GM19239 (cell line): Measurements from ENCODE around the gene HYDIN.

Experiments
- DNase-seq: peaks from one replicate; pipeline ENCODE4 v3.0.0; 2011; ENCODE audit warnings: low spot score; ENCODE audit not compliant: insufficient read length
- FAIRE-seq: peaks from 2 replicates; lab custom pipeline; 2011; peaks lifted over from hg19 to GRCh38; lab: Jason Lieb, UNC

The HYDIN gene

DNA sequence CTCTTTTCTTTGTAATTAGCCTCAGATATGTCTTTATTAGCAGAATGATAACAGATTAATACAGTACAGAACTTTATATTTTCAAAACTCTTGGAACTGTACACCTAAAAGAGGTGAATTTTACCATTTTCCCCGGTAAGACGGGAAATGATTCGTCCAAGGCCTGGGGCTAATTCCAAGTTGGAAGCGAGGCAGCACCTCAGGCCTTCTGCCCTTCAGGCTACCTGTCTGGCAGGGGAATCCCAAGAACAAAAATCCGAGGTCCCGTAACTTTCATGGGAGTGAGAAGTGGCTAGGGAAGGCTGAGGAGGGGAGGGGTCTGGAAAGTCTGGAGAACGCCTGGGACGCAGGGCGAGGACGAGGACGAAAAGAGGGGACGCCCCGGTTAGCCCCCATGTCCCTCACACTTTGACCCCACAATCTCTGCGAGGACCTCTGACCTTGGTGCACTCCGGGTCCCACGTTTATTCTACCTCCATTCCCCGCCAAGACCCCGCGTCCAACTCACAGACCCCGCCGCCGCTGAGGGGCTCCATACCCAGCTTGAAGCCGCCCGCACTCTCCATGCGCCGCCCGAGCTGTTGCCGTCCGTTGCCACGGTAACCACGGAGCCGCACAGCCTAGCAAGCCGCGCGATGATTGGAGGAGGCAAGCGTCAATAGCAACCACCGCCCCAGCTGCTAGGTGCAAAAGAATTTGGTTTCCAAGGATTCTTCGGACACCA is at the start of gene HYDIN:
TSS of gene HYDIN (minus strand) at position 601 of the 724 bp plus-strand sequence. CDS start 43,827 bp downstream, outside the sequence.
- FAIRE-seq (no peak), DNase-seq (no peak)

DNA sequence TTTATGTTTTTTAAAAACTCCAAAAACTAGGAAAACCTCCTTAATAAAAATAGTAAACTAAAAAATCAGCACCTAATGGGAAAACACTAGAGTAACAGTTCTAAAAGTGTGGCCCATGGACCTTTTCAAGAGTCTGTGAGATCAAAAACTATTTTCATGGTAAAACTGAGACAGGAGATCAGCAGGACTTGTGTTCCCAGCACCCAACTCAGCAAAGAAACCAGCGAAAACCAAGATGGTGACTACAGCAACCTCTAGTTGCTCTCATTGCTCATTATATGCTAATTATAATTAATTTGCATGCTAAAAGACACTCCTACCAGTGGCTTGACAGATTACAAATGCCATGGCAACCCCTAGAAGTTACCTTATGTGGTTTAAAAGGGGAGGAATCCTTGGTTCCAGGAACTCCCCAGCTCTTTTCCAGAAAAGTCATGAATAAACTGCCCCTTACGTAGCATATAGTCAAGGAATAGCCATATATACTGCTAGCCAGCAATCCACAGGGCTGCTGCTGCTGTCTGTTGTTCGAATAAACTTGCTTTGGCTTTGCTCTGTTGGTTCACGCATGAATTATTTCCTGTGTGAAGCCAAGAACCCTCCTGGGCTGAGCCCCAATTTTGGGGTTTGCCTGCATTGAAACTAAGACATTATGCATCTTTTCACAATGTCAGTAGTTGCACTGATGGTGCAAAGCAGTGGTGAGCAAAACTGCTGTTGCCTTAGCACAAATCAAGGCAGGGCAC is 46.2 kb upstream of the HYDIN start:
- FAIRE-seq (no peak), DNase-seq (no peak)

DNA sequence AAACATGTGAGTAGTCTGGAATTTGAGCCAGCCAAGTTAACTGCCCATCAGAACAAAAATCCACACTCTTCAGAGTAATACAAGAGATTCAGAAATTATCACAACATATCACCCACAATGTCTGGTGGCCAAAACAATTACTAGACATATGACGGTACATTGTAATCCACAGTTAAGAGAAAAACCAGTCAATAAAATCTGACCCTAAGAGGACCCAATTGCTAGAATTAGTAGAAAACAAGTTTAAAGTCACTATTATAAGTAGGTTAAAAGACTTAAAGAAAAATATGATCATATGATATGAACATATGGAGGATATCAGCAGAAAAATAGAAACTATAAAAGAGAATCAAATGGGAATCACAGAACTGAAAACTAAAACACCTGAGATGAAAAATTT is 42.9 kb upstream of the HYDIN start:
- DNase-seq (no peak), FAIRE-seq (no peak)

DNA sequence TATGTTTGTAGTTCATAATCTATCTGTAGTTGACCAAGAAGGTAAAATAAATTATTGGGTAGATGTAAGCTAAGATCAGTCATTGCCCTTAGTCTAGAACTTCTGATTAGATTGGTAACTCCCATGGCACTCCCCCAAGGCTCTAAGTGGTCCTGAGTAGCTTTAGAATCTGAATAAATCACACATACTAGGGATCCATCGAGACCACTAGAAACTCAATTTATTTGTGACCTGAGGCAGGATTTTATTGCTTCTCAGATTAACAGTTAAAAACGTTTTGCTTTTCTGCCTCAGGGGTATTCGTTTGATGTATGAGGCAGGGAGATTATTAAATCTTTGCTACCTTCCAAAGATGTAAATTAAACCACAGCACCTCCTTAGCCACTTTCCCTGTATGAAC is 33.8 kb upstream of the HYDIN start:
- no peak for FAIRE-seq
- no peak for DNase-seq

DNA sequence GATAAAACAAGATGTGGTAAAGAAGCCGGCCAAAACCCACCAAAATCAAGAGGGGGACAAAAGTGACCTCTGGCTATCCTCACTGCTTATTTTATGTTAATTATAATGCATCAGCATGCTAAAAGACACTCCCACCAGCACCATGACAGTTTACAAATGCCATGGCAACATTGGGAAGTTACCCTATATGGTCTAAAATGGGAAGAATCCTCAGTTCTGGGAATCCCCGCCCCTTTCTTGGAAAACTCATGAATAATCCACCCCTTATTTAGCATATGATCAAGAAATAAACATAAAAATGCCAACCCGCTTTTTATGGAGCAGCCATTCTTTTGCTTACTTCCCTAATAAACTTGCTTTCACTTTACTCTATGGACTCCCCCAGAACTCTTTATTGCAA is 33.1 kb upstream of the HYDIN start:
- FAIRE-seq, result no peak

DNA sequence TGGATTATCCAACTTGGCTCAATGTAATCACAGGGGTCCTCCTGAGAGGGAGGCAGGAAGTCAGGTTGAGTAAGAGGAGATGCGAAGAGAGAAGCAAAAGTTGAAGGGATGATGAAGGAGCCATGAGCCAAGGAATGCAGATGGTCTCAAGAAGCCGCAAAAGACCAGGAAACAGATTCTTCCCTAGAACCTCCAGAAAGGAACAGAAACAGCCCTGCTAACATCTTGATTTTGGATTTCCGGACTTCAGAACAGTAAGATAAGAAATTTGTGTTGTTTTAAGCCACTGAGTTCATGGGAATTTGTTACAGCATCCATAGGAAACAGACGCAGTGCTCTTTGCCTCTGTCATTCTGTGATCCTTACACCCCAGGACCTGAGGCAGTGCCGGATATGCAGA is 31.9 kb upstream of the HYDIN start:
- no peak for DNase-seq
- no peak for FAIRE-seq

More for the DNA sequence above, 33.1 kb upstream of the HYDIN start:
- no peak for DNase-seq

DNA sequence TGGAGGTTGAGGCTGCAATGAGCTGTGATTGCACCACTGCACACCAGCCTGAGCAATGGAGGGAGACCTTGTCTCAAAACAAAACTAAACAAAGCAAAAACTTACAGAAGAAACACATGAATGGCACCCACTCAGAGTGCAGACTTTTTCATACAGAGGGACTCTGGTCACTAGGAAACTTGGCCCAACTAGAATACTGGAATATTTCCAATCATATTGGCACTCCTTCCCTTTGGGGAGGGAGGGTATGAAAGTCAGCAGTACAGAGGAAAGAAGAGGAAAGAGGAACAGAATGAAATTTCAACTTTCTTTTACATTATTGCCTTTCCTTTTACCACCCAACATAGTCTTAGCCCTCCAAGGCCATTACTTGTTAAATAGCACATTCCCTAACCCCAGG is 30.5 kb upstream of the HYDIN start:
- DNase-seq (no peak), FAIRE-seq (no peak)

DNA sequence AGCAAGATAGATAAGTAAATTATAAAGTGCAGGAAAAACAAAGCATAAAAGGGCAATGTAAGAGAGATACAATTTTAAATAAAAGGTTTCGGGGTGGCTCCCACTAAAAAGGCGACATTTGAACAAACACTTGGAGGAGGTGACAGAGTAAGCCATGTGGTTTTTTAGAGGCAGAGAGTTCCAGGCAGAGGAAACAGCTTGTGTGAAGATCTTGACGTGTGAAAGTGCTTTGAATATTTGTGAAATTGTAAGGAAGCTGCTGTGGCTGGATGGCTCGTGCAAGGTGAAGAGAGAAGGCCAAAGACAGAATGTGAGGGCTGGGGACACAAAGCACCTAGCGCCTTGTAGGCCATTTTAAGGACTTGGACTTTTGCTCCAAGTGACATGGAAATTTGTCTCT is 28.6 kb upstream of the HYDIN start:
- FAIRE-seq (no peak), DNase-seq (no peak)

DNA sequence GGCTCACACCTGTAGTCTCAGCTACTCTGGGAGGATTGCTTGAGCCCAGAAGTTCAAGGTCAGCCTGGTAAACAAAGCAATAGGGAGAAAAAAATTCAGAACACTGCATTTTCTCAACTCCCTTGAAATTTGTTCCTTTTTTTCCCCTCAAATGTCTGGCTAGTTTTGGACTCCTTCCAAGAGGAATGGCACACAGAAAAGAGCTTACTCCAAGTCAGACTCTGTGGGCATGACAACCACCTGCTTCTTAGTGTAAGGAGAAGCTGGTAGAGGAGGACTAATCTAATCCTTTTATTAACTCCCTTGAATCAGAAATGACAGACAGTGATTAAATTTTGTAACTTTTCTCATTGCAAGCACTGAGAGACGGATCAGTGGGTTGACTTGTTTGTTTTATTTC is 27.9 kb upstream of the HYDIN start:
- DNase-seq, result no peak
- FAIRE-seq, result no peak

DNA sequence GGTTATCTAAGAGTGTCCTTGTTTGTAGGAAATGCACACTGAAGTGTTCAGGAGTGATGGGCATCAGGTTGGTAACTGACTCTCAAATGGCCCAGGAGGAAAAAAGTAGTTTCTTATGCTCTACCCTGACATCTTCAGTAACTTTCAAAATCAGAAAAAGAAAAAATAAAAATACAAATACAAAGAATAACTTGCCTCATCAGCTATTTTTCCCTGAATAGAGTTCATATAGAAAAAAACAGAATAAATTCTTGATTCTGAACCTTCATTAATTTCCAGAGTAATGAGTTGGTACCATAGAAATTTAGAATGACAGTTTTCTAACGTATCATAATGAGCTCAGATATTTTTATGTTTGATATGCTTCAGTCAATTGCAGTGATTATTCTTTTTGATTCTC is 27.2 kb upstream of the HYDIN start:
- DNase-seq (no peak), FAIRE-seq (no peak)

DNA sequence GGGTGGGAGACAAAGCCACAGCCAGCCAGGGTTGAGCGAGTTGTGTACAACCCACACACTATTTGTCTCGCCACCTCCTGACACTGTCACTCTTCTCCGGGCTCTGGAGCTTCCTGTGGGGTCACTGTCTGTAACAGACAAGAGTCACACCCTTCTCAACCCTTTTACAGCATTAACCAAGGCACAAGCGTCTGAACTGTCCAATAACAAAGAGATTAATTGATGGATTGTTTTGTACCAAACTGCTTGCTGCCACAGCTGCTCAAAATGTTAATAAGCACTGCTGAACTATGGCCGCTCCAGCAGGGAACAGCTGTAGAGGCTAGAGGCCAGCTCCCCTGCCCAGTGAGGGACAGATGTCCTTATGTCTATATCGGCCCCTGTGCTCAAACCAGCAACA is 25.2 kb upstream of the HYDIN start:
- DNase-seq (no peak), FAIRE-seq (no peak)

DNA sequence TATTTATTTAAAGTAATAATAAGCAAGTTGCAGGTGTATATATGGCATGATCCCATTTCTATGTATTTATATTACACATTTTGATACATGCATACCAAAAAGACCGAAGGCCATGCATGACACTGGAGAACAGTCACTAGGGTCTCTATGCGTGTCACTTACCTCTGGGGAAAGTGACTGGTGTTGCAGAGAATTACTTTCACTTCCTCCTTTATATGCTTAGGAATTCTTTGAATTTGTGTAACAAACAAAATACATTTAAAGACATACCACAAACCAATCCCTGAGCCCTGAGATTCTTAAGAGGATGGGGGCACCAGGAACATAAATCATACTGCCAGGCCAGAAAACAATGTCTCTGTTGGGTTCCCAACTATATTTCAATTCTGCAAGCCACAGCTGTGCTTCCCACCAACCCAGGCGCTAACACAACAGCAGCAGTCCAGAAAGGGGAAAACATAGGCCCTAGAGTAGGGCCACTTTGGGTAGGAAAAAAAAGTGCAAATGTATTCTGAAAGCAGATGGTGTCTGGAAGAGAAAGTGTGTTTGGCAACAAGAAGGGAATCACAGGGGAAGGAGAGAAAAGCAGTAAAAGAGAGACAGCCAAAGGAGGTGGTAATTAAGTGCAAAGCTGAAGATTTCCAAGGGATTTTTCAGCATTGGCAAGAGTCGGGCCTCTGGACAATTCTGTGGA is 24.5 kb upstream of the HYDIN start:
- FAIRE-seq (no peak), DNase-seq (no peak)

DNA sequence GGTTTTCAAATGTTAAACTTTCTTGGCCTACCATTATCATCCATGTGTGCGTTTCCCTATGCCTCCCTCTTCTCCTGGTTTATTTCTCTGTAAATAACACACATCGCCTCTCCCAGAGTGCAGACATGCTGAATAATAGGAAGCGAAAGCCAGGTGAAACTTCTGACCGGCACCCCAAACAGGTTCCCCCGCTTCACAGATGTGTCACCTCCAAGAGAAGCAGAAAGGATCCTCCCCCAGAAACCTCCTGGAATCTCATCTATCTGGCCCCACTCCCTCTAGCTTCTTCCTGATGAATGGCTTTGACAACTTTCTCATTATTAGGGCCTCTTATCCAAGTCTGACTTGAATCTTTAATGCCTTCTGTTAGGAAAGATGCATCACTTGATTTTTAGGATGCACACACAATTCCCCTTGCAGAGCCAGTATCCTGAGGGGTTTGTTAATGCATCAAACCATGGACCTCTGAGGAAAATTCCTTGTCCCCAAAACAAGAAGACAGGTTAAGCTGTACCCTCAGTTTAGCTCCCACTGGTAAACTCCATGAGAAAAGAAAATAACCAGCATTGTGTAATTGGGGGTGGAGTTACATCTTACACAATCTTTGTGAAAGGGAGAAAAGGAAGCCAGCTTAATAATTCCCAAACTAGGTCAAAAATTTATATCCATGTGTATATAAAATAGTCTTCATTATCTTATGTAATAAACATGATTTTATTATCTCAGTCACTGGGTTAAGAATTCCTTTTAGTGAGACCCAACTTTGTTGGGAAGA is 20.1 kb upstream of the HYDIN start:
- no peak for DNase-seq
- FAIRE-seq, result no peak

DNA sequence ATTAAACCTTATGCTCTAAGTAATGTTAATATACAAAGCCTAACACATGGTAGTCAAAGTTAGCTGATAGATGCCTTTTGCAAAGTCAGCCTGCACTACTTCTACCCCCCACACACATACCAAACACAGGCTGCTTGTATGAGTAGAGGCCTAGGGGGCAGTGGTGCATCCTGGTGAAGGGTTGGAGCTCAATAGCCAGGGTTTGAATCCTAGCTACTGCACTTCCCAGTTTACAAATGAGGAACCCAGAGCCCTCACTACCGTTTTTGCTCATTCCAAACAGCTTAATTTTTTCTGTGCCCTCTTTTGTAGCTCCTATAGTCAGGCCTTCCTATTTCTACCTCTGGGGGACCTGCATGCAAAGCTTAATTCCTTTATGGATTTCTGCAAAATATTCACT is 18.9 kb upstream of the HYDIN start:
- DNase-seq, result no peak
- no peak for FAIRE-seq

DNA sequence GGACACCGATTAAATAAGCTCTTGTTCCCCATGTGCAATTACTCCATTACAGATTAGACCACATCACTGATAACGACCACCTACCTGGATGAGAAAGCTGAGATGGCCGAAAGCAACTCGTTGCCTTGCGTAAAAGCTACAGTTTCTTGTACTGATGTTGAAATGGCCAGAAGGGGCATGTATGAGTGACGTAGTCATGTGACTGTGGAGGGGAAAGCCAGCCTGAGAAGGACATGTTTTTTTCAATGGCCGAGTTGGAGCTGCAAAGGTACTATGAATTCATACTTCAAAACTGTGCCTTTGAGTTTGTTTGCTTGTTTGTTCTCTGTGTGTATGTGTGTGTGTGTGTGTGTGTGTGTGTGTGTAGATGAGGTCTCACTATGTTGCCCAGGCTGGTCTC is 17.0 kb upstream of the HYDIN start:
- DNase-seq (no peak), FAIRE-seq (no peak)

DNA sequence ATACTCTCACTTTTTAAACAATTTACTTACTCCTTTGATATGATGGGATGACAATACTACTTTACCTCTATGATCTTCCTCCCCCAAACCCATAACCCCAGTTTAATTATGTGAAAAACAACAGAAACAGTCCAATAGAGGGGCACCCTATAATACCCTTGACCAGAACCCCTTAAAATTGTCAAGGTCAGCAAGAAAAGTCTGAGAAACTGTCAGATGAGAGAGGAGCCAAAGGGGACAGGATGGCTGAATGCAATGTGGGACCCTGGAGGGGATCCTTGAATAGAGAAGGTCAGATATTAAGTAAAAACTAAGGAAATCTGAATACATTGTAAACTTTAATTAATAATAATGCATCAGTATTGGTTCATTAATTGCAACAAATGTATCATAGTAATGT is 15.8 kb upstream of the HYDIN start:
- DNase-seq (no peak), FAIRE-seq (no peak)

DNA sequence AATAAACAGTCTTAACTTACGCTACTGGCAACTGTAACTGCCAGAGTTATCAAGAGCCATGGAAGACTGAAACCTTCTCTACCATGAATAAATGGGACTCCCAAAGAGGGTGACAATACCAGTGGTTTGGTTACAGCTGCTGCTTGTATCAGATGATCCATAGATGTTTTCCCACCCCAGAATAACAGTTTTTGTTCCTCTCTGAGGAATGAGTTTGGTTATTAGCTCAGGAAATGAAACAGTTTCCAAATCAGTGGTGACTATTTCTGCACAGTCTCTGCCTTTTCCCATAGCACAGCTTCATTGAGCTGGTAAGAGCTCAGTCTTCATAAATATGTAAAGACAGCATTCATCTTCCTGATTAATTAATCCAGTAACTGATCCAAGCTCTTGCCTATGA is 14.0 kb upstream of the HYDIN start:
- DNase-seq (no peak), FAIRE-seq (no peak)

DNA sequence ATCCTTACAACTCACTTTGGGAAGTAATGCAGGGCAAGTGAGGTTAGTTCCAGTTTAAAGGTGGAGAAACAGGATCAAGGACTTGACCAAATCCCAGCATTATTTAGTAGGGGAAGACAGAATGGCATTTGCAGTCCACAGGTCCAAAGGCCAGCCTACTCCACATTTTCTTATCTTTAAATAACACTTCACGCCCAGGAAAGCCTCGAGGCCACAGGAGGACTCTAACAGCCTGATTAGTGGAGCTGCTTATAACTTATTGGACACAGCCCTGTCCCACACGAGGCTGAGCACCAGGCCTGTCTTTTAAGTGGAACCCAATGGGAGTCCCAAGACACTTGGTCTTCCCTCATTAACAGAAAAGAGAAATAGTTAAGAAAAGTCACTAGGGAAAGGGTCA is 12.1 kb upstream of the HYDIN start:
- DNase-seq, result no peak
- FAIRE-seq, result no peak

DNA sequence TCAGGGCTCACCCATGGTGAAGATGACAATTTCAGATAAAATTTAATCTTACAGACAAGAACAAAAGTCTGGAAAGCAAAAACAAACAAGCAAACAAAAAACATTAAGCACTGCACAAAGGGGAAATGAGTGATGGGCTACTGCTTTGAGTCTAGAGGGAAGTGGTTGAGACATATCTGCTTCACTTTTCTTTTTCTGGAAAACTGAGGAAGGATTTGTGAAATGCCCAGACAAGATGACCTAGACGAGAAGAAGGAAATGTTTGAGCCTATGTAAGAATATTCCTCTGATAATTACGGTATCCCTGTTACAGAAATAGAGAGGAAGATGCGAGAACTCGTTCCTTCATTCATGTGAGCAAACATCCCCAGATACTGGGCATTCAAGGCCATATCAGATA is 11.5 kb upstream of the HYDIN start:
- FAIRE-seq (no peak), DNase-seq (no peak)

DNA sequence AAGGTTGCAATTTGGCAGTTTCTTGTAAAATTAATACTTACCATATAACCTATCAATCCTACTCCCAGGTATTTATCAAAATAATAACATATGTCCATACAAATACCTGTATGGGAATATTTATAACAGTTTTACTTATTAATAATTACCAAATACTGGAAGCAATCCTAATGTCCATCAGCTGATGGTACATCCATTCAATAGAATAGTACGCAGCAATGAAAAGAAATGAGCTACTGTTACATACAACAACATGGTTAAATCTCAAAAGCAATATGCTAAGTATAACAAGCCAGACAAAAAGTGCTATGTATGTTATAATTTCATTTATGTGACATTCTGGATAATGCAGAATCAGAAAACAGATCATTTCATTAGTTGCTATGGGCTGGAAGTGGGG is 1.2 kb downstream of the HYDIN start:
- FAIRE-seq (no peak), DNase-seq (no peak)
